HEK293T (cell line): Measurements from ENCODE around the gene SERPINB5.

ENCODE experiments used
- ARNT ChIP-seq: fragments of 450-650 bp; IDR thresholded peaks from 2 replicates; pipeline ENCODE4 v1.6.1; 2017; ENCODE audit warnings: mild to moderate bottlenecking
- BHLHE40 ChIP-seq: fragments of 450-650 bp; IDR thresholded peaks from 2 replicates; pipeline ENCODE4 v1.6.1; 2016; ENCODE audit warnings: mild to moderate bottlenecking, moderate library complexity, borderline replicate concordance
- CTBP1 ChIP-seq: fragments of 450-650 bp; IDR thresholded peaks from 2 replicates; pipeline ENCODE4 v1.6.1; 2016; ENCODE audit warnings: borderline replicate concordance
- ELF4 ChIP-seq: fragments of 450-650 bp; IDR thresholded peaks from 2 replicates; pipeline ENCODE4 v1.6.1; 2017; ENCODE audit warnings: antibody characterized with exemption
- FOXA1 ChIP-seq: fragments of 450-650 bp; IDR thresholded peaks from 2 replicates; pipeline ENCODE4 v1.6.1; 2016; ENCODE audit warnings: mild to moderate bottlenecking
- FOXK2 ChIP-seq: fragments of 450-650 bp; IDR thresholded peaks from 2 replicates; pipeline ENCODE4 v1.6.1; 2016; ENCODE audit warnings: mild to moderate bottlenecking
- FOXM1 ChIP-seq: fragments of 450-650 bp; IDR thresholded peaks from 2 replicates; pipeline ENCODE4 v1.6.1; 2017; ENCODE audit warnings: mild to moderate bottlenecking, borderline replicate concordance
- HDGF ChIP-seq: fragments of 450-650 bp; IDR thresholded peaks from 2 replicates; pipeline ENCODE4 v1.6.1; 2017; ENCODE audit warnings: antibody characterized with exemption, borderline replicate concordance
- L3MBTL2 ChIP-seq: fragments of 450-650 bp; conservative IDR thresholded peaks from 2 replicates; pipeline ENCODE4 v1.6.1; 2016; ENCODE audit warnings: mild to moderate bottlenecking
- SP1 ChIP-seq: fragments of 450-650 bp; IDR thresholded peaks from 2 replicates; pipeline ENCODE4 v1.6.1; 2017
- SUZ12 ChIP-seq: fragments of 450-650 bp; IDR thresholded peaks from 2 replicates; pipeline ENCODE4 v1.6.1; 2016; ENCODE audit warnings: mild to moderate bottlenecking

GRCh38 chr18:63433334-63433866 lies 43.4 kb upstream of the SERPINB5 start:
- TF ChIP-seq SP1 (no peak), FOXA1 (no peak), CTBP1 (no peak), FOXM1 (no peak), ELF4 (no peak), BHLHE40 (no peak), ARNT (no peak), FOXK2 (no peak), L3MBTL2 (no peak), HDGF (no peak), SUZ12 (no peak)
